ENCODE measurements around the gene OGFOD1.

GRCh38 chr16:56477096-56477878, 25.9 kb downstream of the OGFOD1 start:
- TF ChIP-seq CTCF (IDR thresholded peaks at IDR 0.05): no peak
- no peak for TF ChIP-seq POLR2A (IDR thresholded peaks at IDR 0.05)
